Suprapubic skin (tissue), 3 donors: ENCODE results near the gene EEF2K.

Source experiments
- CTCF ChIP-seq, 2 donors: fragments of 200-600 bp in 1 of 2; fragments of 450-650 bp in 1 of 2; sonication (generic) in 1 of 2; IDR thresholded peaks; one replicate each; pipeline ENCODE4 v1.5.1; 2016 to 2019; ENCODE audit warnings: antibody characterized with exemption in 2 of 2, mild to moderate bottlenecking in 1 of 2, moderate library complexity in 1 of 2
- POLR2A ChIP-seq, 2 donors: fragments of 450-650 bp; IDR thresholded peaks; one replicate each; pipeline ENCODE4 v1.6.1; 2017; ENCODE audit warnings: antibody characterized with exemption in 2 of 2, mild to moderate bottlenecking in 2 of 2, moderate library complexity in 2 of 2

- no peak for TF ChIP-seq POLR2A (IDR thresholded peaks at IDR 0.05)
- TF ChIP-seq CTCF (IDR thresholded peaks at IDR 0.05): no peak
Measured at GRCh38 chr16:22265351-22265750, 59.3 kb downstream of the EEF2K start.
